PC-9 (cell line): ENCODE measurements around the gene B9D1. TPM values are rescaled to one million over a fixed set of nuclear protein-coding genes. Genes with fewer than 3 reads are reported as not detected.

ENCODE experiments used
- BruUV-seq: library from RNA; stranded (reverse); fragments of 400-500 nt; replicated peaks from 2 replicates; lab custom pipeline; 2021; lab: Mats Ljungman, UMichigan
- CTCF ChIA-PET: fragments of 300-600 bp; sonication (Branson Sonifier 250); formaldehyde crosslinking; loops from one replicate; lab custom pipeline; 2022; ENCODE audit warnings: antibody characterized with exemption; lab: Charles Lee
- POLR2A ChIA-PET: fragments of 300-600 bp; sonication (Branson Sonifier 250); formaldehyde crosslinking; loops from one replicate; lab custom pipeline; 2022; ENCODE audit warnings: antibody characterized with exemption; ENCODE audit not compliant: unreplicated experiment; lab: Charles Lee
- DNase-seq, 2 experiments: peaks; one replicate each; pipeline versions ENCODE4 v3.0.0 to v3.0.0-alpha.2; 2015 to 2022; ENCODE audit warnings: mixed read lengths in 1 of 2
- H2AFZ ChIP-seq: fragments of 200-600 bp; sonication (generic); 2 replicates; pipeline ENCODE4 v1.8.1; 2017; ENCODE audit warnings: antibody characterized with exemption
- H3F3A ChIP-seq: fragments of 200-600 bp; sonication (generic); 2 replicates; pipeline ENCODE4 v1.8.1; 2017; ENCODE audit warnings: antibody characterized with exemption, mild to moderate bottlenecking, low read depth; ENCODE audit not compliant: insufficient read depth
- H3K27ac ChIP-seq: fragments of 200-600 bp; sonication (generic); 2 replicates; pipeline ENCODE4 v1.6.1; 2016; ENCODE audit warnings: mixed run types
- H3K27me3 ChIP-seq: fragments of 200-600 bp; sonication (generic); 2 replicates; pipeline ENCODE4 v1.6.1; 2016; ENCODE audit warnings: low read depth, mixed run types; ENCODE audit not compliant: insufficient read depth
- H3K36me3 ChIP-seq: fragments of 200-600 bp; sonication (generic); 2 replicates; pipeline ENCODE4 v1.6.1; 2016; ENCODE audit warnings: low read depth, mixed run types
- H3K4me1 ChIP-seq: fragments of 200-600 bp; sonication (generic); replicated peaks from 2 replicates; pipeline ENCODE4 v1.6.1; 2016; ENCODE audit warnings: mixed run types; ENCODE audit not compliant: insufficient read depth
- H3K4me2 ChIP-seq: fragments of 200-600 bp; sonication (generic); 2 replicates; pipeline ENCODE4 v1.6.1; 2017; ENCODE audit warnings: mixed run types
- H3K4me3 ChIP-seq: fragments of 200-600 bp; sonication (generic); 2 replicates; pipeline ENCODE4 v1.6.1; 2016; ENCODE audit warnings: mixed run types
- H3K79me2 ChIP-seq: fragments of 200-600 bp; sonication (generic); 2 replicates; pipeline ENCODE4 v1.6.1; 2017; ENCODE audit warnings: low read depth, mixed run types
- H3K9me2 ChIP-seq: fragments of 200-600 bp; sonication (generic); 2 replicates; pipeline ENCODE4 v1.8.1; 2017; ENCODE audit warnings: mild to moderate bottlenecking; ENCODE audit not compliant: insufficient read depth
- H3K9me3 ChIP-seq: fragments of 200-600 bp; sonication (generic); 2 replicates; pipeline ENCODE4 v1.8.1; 2016; ENCODE audit warnings: low read depth; ENCODE audit not compliant: insufficient read depth
- H4K20me1 ChIP-seq: fragments of 200-600 bp; sonication (generic); 2 replicates; pipeline ENCODE4 v1.8.1; 2017; ENCODE audit not compliant: insufficient read depth
- CTCF ChIP-seq: fragments of 200-600 bp; sonication (generic); conservative IDR thresholded peaks from 2 replicates; pipeline ENCODE4 v1.6.1; 2017; ENCODE audit warnings: mixed run types, antibody characterized with exemption, mild to moderate bottlenecking, moderate library complexity
- EZH2 ChIP-seq: fragments of 200-600 bp; sonication (generic); IDR thresholded peaks from 2 replicates; pipeline ENCODE4 v1.8.0; 2017; ENCODE audit warnings: antibody characterized with exemption, low read depth
- intact Hi-C: fragments of 100-400 bp; cut with micrococcal nuclease; formaldehyde crosslinking; loops from one replicate; pipeline ENCODE4 v1.10.0; 2022; ENCODE audit not compliant: unreplicated experiment
- total RNA-seq: library from RNA; stranded (reverse); gene quantifications from 2 replicates; pipeline ENCODE4 v1.2.3, GENCODE V29; 2021

B9D1 gene
- total RNA-seq, 1 experiment from 2014 or later = 40.2 TPM

GRCh38 chr17:19343671-19344151, 18.8 kb downstream of the B9D1 start:
- H3K36me3 ChIP-seq = no peaks in the 10 kb centered on the region; the same call in 1 of the 2 replicates
- no peaks in the 10 kb centered on the region for H3K9me3 ChIP-seq
- H3K4me3 ChIP-seq = no peak overlapping the region
- no peaks in the 10 kb centered on the region for H3K9me2 ChIP-seq
- H3K4me1 ChIP-seq = peaks cover 25% of the 10 kb centered on the region
- H3K27me3 ChIP-seq = no peaks in the 10 kb centered on the region
- no peak overlapping the region for H3K27ac ChIP-seq
- no peaks in the 10 kb centered on the region for H4K20me1 ChIP-seq
- no peaks in the 10 kb centered on the region for H3K79me2 ChIP-seq
- no peak overlapping the region for H3K4me2 ChIP-seq
- ChIA-PET CTCF (no interaction called here), POLR2A (no interaction called here)
- TF ChIP-seq EZH2 = no peak
- no peak for TF ChIP-seq CTCF
- no peak overlapping the region for H2AFZ ChIP-seq
- no TSS peak for BruUV-seq
- peaks cover 42% of the 10 kb centered on the region for H3F3A ChIP-seq
- intact Hi-C loops = no loop called here
- no peak for DNase-seq

GRCh38 chr17:19343256-19343630, 19.3 kb downstream of the B9D1 start:
- TF ChIP-seq EZH2 (no peak), CTCF (no peak)
- H3K4me2 ChIP-seq = no peak overlapping the region
- H3K79me2 ChIP-seq = no peaks in the 10 kb centered on the region
- H4K20me1 ChIP-seq = no peaks in the 10 kb centered on the region
- DNase-seq = no peak
- H3K27me3 ChIP-seq = no peaks in the 10 kb centered on the region
- H3K9me2 ChIP-seq = no peaks in the 10 kb centered on the region
- no peaks in the 10 kb centered on the region; the same call in 1 of the 2 replicates for H3K36me3 ChIP-seq
- CTCF ChIA-PET = no interaction called here
- no peak overlapping the region for H3K4me3 ChIP-seq
- H3K27ac ChIP-seq = no peak overlapping the region
- no peak overlapping the region for H2AFZ ChIP-seq
- H3K4me1 ChIP-seq = peaks cover 20% of the 10 kb centered on the region
- H3K9me3 ChIP-seq = no peaks in the 10 kb centered on the region
- no TSS peak for BruUV-seq
- peaks cover 42% of the 10 kb centered on the region for H3F3A ChIP-seq
- intact Hi-C loops = no loop called here
- POLR2A ChIA-PET = no interaction called here

- Histone ChIP-seq H3K4me3 (no peak overlapping the region), H3K27ac (no peak overlapping the region), H3K9me2 (no peaks in the 10 kb centered on the region), H3K4me2 (no peak overlapping the region), H3K79me2 (no peaks in the 10 kb centered on the region), H3K9me3 (no peaks in the 10 kb centered on the region), H3F3A (peaks cover 40% of the 10 kb centered on the region), H3K4me1 (peaks cover 15% of the 10 kb centered on the region), H3K36me3 (no peaks in the 10 kb centered on the region; the same call in 1 of the 2 replicates), H3K27me3 (no peaks in the 10 kb centered on the region), H2AFZ (no peak overlapping the region), H4K20me1 (no peaks in the 10 kb centered on the region)
- DNase-seq = no peak
- no peak for TF ChIP-seq EZH2
- TF ChIP-seq CTCF = no peak
- BruUV-seq = no TSS peak
- intact Hi-C loops = no loop called here
- ChIA-PET CTCF (no interaction called here), POLR2A (no interaction called here)
Measured at GRCh38 chr17:19342611-19343255, 19.8 kb downstream of the B9D1 start.
